AG09319 (cell line): Measurements from ENCODE around the gene URB1.

Experiments used
- DNase-seq: peaks from one replicate; pipeline ENCODE4 v3.0.0-alpha.2; 2010; ENCODE audit warnings: low read depth; ENCODE audit errors: extremely low read depth
- TF ChIP-seq, protein P1 (sequence below): IDR thresholded peaks from 2 replicates; pipeline ENCODE4 v1.5.1; 2011; ENCODE audit warnings: low read depth, mild to moderate bottlenecking, inconsistent platforms, low read length, moderate library complexity

URB1 gene

DNA sequence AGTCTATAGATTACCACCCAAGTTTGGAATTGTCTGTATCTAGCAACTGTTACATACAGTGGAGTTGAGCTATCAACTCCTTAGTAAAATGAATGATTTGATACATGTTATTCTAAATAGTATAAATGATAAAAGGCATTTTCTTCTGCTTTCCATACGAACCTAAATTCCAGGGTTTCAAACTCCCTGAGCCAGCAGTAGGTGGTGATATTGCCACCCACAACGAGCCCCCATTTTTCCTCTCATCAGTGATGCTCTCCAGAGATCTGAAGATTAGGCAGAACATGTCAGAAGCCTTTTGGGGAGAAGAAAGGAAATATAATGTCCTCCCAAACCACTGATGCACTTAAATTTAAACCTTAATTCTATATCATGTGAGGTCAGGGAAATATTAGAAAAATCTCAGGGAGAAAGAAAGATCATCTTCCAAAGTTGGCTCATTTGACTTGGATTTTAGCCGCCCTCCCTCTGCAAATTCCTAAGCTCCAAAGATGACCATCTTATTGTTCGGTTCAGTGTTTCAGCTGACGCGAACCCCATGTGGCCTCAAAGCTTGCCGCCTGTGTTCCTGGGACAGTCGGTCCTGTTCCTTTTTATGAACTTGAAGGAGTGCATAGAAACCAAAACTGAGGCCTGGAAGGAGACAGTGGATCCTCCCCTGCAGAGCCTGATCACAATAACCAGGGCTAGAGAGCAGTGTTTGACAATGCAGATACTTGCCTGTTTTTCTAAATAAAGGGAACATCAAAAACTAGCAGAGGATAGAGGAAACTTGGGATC, 22.0 kb upstream of the URB1 start:
- TF ChIP-seq, protein P1, sequence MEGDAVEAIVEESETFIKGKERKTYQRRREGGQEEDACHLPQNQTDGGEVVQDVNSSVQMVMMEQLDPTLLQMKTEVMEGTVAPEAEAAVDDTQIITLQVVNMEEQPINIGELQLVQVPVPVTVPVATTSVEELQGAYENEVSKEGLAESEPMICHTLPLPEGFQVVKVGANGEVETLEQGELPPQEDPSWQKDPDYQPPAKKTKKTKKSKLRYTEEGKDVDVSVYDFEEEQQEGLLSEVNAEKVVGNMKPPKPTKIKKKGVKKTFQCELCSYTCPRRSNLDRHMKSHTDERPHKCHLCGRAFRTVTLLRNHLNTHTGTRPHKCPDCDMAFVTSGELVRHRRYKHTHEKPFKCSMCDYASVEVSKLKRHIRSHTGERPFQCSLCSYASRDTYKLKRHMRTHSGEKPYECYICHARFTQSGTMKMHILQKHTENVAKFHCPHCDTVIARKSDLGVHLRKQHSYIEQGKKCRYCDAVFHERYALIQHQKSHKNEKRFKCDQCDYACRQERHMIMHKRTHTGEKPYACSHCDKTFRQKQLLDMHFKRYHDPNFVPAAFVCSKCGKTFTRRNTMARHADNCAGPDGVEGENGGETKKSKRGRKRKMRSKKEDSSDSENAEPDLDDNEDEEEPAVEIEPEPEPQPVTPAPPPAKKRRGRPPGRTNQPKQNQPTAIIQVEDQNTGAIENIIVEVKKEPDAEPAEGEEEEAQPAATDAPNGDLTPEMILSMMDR = peak; percentile 42
- no peak for DNase-seq

DNA sequence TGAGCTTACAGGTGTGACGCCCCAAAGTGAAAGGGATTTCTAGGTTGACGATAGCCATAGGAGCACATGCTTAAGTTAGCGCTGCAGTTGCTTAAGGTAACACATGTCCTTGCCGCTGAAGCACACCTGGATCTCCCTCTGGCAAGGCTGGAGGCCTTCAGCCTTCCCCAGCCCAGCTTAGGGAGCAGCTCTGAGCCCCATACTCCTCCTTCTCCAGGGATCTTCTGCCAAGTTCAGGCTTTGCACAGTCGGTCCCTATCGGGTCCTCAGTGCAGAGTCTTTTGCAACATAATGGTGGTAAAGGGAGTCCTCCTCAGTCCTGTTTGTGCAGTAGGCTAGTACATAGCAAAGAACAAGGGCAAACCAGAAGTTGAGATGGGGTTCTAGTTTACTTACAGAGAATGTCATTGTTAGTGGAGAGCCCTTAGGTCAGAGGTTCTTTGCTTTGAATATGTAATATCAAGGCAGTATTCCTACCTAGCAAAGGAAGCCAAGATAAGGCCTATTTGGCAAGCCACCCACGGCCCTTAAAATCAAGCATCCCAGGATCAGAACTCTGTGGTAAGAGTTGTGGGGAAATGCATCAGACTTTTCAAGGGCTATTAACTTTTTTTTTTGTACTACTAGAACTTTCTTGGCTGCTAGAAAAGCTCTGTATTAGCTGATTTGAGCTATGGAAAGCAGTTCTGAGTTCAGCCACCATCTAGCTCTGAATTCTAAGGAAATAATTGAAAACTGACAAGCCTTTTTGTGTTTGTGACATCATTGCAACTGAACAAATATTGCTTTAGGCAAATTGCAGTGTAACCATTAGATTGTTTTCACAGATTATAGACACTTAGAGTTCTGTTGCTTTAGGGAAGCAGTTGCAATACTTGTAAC, 21.1 kb upstream of the URB1 start:
- no peak for DNase-seq
- TF ChIP-seq, protein P1 = no peak

DNA sequence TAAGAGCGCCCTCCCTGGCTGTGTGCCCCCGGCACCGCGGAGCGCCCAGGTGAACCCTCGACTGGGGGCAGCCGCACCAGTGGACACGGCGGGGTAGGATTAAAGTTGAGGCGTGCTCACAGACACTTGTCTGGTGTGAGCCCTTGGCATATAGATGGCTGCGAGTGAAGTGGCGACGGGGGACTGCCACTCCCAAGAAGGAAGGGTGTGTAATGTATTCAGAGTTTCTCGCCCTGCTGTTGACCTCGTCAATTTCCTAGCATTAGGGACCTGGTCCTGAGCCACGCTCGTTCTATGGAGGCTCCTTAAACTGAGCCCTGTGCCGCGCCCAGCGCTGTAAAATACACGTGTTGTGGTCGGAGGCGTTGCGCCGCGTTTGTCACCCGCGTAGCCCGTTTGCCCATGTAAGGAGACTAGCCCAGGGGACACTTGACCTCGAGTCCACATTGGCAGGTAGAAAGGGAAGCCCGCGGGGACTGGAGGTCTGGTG, 20.2 kb upstream of the URB1 start:
- TF ChIP-seq, protein P1 = no peak; the same call in none of the 2 replicates
- DNase-seq = no peak

DNA sequence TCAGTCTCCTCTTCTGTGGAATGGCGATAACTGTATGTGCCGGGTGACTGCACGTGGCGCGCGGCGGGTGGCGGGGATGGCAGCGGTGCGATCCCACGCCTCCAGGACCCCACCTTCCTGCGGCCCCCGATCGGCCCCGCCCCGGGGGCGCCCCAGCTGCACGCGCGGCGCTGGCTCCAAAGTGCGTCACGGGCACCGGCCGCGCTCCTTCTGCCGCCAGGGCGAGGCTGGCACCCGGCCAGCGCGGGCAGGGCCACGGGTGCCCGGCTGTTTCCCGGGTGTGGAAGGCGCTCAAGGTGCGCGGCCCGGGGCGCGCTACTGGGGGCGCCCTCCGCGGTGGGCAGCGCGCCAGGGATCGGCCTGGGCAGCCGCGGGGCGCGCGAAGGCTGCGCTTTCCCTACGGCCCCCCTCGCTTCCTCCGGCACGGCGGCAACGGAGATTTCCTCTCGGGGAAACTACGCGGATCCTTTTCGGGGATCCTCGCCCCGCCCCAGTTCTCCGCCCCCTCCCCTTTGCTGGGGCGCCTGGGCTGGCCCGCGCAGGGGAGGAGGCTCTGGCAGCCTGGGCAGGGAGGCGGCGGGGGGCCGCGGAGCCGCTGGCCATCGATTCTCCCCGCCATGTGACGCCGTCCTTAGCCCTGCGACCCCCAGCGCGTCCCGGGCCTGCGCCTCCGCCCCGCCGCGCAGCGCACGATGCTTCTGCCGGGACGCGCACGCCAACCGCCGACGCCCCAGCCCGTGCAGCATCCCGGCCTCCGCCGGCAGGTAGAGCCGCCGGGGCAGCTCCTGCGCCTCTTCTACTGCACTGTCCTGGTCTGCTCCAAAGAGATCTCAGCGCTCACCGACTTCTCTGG, 19.6 kb upstream of the URB1 start, which contains the start of gene EVA1C:
Gene EVA1C (plus strand): TSS at position 545 of the 853 bp plus-strand sequence. CDS start 148 bp downstream, at position 693.
- TF ChIP-seq, protein P1 = no peak
- DNase-seq = no peak

DNA sequence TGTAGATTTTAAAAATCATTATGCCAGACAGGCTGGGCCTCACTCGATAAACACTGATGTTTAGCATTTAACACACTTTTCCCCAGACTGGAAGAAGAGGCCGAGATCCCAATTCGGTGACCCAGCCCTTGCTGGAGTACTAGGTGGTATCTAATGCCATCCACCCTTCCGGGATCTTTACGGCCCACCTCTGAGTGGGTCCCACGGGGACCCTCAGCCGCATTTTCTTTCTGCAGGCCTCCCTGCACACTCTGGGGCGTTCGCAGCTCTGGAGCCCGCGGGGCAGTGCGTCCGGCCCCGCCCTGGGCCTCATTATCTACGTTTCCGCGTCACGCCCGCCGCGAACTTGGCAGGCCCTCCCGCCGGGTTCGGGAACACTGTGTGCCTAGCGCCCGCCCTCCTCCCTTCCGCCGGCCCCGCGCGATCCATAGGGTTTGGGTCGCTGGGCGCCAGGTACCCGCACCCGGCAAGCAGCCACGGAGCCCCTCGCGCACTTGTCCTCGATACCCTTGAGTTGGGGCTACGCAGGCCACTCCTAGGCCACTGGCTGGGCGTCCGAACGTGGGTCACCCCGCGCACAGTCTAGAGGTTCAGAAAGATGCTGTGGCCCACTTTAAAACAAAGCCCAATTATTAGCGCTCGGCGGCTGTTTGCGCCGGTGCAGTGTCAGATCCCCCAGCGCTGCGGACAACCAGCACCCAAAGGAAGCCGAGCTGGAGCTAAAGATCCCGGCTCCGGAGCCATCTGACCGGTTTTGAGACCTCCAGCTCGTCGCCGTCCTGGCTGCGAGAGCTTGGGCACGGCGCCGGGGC, 18.7 kb upstream of the URB1 start:
- no peak for DNase-seq
- TF ChIP-seq, protein P1 = no peak

DNA sequence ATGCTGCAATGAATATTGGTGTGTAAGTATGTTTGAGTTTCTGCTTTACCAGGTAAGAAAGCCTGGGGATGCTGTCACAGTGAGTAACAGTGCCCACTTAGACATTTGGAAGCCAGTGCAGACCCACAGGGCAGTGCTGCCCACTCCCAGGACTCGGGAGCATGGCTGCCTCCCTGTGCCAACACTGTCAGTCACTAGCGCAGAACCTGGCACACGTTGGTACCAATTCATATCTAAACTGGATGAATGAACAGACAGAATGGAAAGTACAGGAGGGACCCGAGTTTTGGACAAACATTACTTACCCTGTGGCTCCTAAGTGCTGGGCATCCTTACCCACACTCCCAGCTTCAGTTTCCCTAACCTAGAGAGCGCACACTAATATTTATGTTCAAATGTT, 18.1 kb upstream of the URB1 start:
- TF ChIP-seq, protein P1 = no peak
- no peak for DNase-seq
